ENCODE measurements around the gene CREBL2. TPM values are rescaled to one million over a fixed set of nuclear protein-coding genes. Genes with fewer than 3 reads are reported as not detected.
A peak's percentile ranks its signal among the peaks of the same experiment; 100 is the strongest.
"Not testable (repeated sequence)": the region's sequence is repeated elsewhere in the genome, so short reads cannot be mapped to it uniquely, and the experiment has no call there.

Gene CREBL2
- total RNA-seq, 3 donors from 2014 or later (not counting 1 experiment from before 2014, with no cell fraction given) = 9.0 to 13.1 (median 10.7) TPM

DNA sequence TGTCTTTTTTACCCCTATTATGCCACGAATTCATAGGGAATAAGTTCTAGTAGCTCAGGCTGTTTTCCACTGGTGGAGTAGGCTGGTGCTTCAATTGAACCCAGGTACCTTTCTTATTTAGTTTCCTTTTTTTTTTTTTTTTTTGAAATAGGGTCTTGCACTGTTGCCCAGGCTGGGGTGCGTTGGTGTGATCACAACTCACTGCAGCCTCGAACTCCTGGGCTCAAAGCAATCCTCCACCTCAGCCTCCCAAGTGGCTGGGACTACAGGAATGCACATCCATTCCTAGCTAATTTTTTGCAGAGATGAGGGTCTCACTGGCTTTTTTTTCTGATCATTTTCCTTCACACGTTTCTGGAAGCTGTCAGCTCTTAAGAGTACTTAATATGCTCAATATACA is 2.7 kb downstream of the CREBL2 start:
- WGBS (ENCODE audit: insufficient coverage) = 100% methylated on average over 3 of the region's 4 CpGs
- DNase-seq (no peak), ATAC-seq (no peak)
- Mint-ChIP-seq H3K27me3 (ENCODE audit: low read depth in 2 of 2) (no peaks in the 10 kb centered on the region), H3K27ac (peak overlapping the region; percentile 20 to 90), H3K9me3 (no peaks in the 10 kb centered on the region), H3K4me3 (peak overlapping the region; percentile 31), H3K36me3 (no peaks in the 10 kb centered on the region), H3K4me1 (peaks cover 38 to 42% of the 10 kb centered on the region in 2 donors)
- H3K4me3 ChIP-seq (ENCODE audit: low read length) = no peak overlapping the region
- intact Hi-C loops (cut with micrococcal nuclease) = loop anchor here (5.0 kb wide), 1 partner anchor 113 kb away; no protein-coding TSS in a partner anchor
- TF ChIP-seq, protein P1, sequence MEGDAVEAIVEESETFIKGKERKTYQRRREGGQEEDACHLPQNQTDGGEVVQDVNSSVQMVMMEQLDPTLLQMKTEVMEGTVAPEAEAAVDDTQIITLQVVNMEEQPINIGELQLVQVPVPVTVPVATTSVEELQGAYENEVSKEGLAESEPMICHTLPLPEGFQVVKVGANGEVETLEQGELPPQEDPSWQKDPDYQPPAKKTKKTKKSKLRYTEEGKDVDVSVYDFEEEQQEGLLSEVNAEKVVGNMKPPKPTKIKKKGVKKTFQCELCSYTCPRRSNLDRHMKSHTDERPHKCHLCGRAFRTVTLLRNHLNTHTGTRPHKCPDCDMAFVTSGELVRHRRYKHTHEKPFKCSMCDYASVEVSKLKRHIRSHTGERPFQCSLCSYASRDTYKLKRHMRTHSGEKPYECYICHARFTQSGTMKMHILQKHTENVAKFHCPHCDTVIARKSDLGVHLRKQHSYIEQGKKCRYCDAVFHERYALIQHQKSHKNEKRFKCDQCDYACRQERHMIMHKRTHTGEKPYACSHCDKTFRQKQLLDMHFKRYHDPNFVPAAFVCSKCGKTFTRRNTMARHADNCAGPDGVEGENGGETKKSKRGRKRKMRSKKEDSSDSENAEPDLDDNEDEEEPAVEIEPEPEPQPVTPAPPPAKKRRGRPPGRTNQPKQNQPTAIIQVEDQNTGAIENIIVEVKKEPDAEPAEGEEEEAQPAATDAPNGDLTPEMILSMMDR (IDR thresholded peaks at IDR 0.05) = no peak
- no peaks in the 10 kb centered on the region for H3K36me3 ChIP-seq (ENCODE audit: control insufficient read depth, insufficient read depth, low read length)
- peaks cover 17% of the 10 kb centered on the region for H3K4me1 ChIP-seq (ENCODE audit: control insufficient read depth, insufficient read depth, low read length)
- no peak overlapping the region for H3K27ac ChIP-seq (ENCODE audit: low read length)
- no peaks in the 10 kb centered on the region for H3K9me3 ChIP-seq (ENCODE audit: control insufficient read depth, insufficient read depth, low read length)
- H3K27me3 ChIP-seq (ENCODE audit: control insufficient read depth, insufficient read depth, low read length) = no peaks in the 10 kb centered on the region

DNA sequence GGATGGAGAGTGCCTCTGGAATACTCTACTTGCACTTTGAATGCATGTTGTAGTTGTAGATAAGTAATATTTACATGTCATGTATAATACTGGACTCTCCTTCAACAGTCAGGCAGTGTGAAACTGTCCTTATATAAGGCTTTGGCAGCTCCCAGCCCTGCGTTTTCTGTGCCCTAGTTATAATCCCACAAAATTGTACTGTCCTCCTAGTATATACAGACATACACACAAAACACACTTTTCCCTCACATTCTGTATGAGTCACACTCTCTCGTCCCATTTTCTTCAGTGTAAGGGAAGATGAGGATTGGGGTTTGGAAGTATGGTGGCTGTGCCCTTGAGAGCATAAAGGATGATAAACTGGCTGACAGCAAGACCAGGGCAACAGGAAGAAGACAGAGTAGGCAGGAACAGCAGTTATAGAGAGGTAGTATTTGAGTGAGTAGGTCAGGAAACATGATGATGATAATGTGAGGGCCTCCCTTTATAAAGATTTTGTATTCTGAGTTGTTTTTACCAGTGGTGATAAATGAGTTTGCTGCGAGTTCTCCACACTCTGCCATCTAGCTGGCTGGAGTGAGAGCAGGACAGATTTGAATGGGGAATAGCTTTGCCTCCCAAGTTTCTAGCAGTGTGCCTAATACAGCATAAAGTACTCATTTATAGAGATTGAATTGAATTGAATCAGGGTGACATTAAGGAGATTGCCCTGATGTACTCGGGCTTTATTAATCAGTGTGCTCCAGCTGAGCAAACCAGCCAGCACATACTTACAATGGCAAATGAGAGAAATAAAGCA is 5.0 kb downstream of the CREBL2 start:
- TF ChIP-seq, protein P1 (IDR thresholded peaks at IDR 0.05) = no peak
- no peaks in the 10 kb centered on the region for H3K27me3 Mint-ChIP-seq (ENCODE audit: low read depth in 2 of 2)
- H3K4me1 Mint-ChIP-seq = peaks cover 31 to 34% of the 10 kb centered on the region in 2 donors
- H3K4me1 ChIP-seq (ENCODE audit: control insufficient read depth, insufficient read depth, low read length) = peaks cover 7% of the 10 kb centered on the region
- 90% methylated on average over 4 of the region's 4 CpGs for WGBS (ENCODE audit: insufficient coverage)
- no peak overlapping the region for H3K4me3 ChIP-seq (ENCODE audit: low read length)
- H3K36me3 Mint-ChIP-seq = no peaks in the 10 kb centered on the region
- no peak overlapping the region for H3K27ac ChIP-seq (ENCODE audit: low read length)
- no peaks in the 10 kb centered on the region for H3K9me3 ChIP-seq (ENCODE audit: control insufficient read depth, insufficient read depth, low read length)
- no peak overlapping the region for H3K4me3 Mint-ChIP-seq
- DNase-seq (peak in 1 of 2 donors; percentile 39), ATAC-seq (no peak)
- no peaks in the 10 kb centered on the region for H3K36me3 ChIP-seq (ENCODE audit: control insufficient read depth, insufficient read depth, low read length)
- peak overlapping the region; percentile 6 to 76 for H3K27ac Mint-ChIP-seq
- H3K27me3 ChIP-seq (ENCODE audit: control insufficient read depth, insufficient read depth, low read length) = no peaks in the 10 kb centered on the region
- intact Hi-C loops (cut with micrococcal nuclease) = no loop called here
- no peaks in the 10 kb centered on the region for H3K9me3 Mint-ChIP-seq

GRCh38 chr12:12618064-12618463 is 6.4 kb downstream of the CREBL2 start:
- H3K9me3 ChIP-seq (ENCODE audit: control insufficient read depth, insufficient read depth, low read length); H3K36me3 ChIP-seq (ENCODE audit: control insufficient read depth, insufficient read depth, low read length); H3K4me1 ChIP-seq (ENCODE audit: control insufficient read depth, insufficient read depth, low read length); H3K4me3 Mint-ChIP-seq; H3K27me3 ChIP-seq (ENCODE audit: control insufficient read depth, insufficient read depth, low read length); H3K27ac Mint-ChIP-seq; intact Hi-C loops (cut with micrococcal nuclease); H3K27me3 Mint-ChIP-seq (ENCODE audit: low read depth in 2 of 2); H3K36me3 Mint-ChIP-seq; H3K4me3 ChIP-seq (ENCODE audit: low read length); H3K9me3 Mint-ChIP-seq; ATAC-seq; H3K27ac ChIP-seq (ENCODE audit: low read length); DNase-seq: not testable (repeated sequence)
- peaks cover 32 to 34% of the 10 kb centered on the region in 2 donors for H3K4me1 Mint-ChIP-seq
- 99% methylated on average over 23 of the region's 23 CpGs for WGBS (ENCODE audit: insufficient coverage)

GRCh38 chr12:12620730-12621315 is 9.1 kb downstream of the CREBL2 start:
- Histone ChIP-seq H3K27ac (ENCODE audit: low read length) (no peak overlapping the region), H3K4me1 (ENCODE audit: control insufficient read depth, insufficient read depth, low read length) (peaks cover 2% of the 10 kb centered on the region), H3K4me3 (ENCODE audit: low read length) (no peak overlapping the region), H3K27me3 (ENCODE audit: control insufficient read depth, insufficient read depth, low read length) (no peaks in the 10 kb centered on the region), H3K9me3 (ENCODE audit: control insufficient read depth, insufficient read depth, low read length) (no peaks in the 10 kb centered on the region), H3K36me3 (ENCODE audit: control insufficient read depth, insufficient read depth, low read length) (no peaks in the 10 kb centered on the region)
- TF ChIP-seq, protein P1 (IDR thresholded peaks at IDR 0.05) = no peak
- WGBS (ENCODE audit: insufficient coverage) = 97% methylated on average over 6 of the region's 6 CpGs
- Mint-ChIP-seq H3K27me3 (ENCODE audit: low read depth in 2 of 2) (no peaks in the 10 kb centered on the region), H3K4me3 (no peak overlapping the region), H3K9me3 (no peaks in the 10 kb centered on the region), H3K4me1 (peaks cover 35 to 36% of the 10 kb centered on the region in 2 donors), H3K36me3 (no peaks in the 10 kb centered on the region), H3K27ac (peak overlapping the region; percentile 57 to 62)
- DNase-seq (no peak), ATAC-seq (no peak)
- intact Hi-C loops (cut with micrococcal nuclease) = no loop called here

Data from natural killer cell (primary cell).